ENCODE measurements around the gene RASAL1.

RASAL1 gene

DNA sequence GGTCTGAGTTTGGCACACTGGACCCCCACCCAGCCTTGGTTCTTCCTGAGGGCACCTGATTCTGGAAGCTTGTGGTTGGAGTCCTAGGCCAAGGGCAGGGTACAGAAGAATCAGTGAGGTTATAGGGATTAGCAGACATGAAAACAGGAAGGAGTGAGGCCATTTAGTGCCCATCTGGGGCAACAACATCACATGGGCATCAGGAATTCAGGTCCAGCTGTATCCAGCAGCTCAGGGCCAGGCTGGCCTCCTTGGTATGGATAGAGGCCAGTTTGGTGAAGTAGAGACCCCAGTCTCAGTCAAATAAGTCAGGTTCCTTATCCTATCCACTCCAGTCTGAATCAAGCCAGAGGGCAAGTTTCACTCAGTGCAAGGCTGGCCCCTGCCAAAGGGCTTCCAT, 36.2 kb downstream of the RASAL1 start:
- DNase-seq (ENCODE audit: low read depth in 2 of 2, low spot score in 1 of 2), result no peak

- DNase-seq (ENCODE audit: low read depth in 2 of 2, low spot score in 1 of 2), result peak in 1 of 2 donors; percentile 34
These were observed 37.0 kb downstream of the RASAL1 start for GRCh38 chr12:113098441-113099028.

DNA sequence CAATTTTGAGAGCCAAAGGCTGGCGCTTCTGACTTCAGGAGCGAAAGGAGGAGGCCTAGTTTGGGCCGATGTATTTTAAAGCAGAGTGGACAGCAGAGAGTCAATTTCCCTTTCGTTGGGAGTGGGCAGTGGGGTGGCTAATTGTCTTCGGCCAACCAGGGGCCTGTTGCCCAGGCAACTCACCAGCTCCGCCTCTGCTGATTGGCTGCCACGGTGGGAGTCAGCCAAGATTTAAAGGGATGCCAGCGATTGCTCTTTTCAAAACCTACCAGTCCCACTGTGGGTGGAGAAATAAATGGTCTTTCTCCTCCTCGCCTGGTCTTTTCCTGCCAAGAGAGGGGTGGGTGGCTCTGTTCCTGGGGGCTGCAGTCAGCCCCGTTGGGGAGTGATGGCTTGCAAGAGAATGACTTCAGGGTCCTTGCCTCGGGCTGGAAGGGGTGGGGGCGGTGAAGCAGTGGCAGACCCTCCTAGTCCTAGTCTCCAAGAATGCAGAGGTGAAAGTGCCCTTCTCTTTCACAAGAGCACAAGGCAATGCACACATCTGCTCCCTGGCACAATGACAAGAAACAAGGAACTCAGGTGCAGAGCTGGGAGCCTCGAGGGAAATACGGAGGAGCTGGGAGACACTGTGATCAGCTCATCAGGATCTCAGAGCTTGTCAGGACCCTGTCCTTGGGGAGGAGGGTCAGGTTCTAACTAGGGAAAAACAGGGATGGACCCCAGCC, 37.7 kb downstream of the RASAL1 start:
- no peak for DNase-seq (ENCODE audit: low read depth in 2 of 2, low spot score in 1 of 2)

DNA sequence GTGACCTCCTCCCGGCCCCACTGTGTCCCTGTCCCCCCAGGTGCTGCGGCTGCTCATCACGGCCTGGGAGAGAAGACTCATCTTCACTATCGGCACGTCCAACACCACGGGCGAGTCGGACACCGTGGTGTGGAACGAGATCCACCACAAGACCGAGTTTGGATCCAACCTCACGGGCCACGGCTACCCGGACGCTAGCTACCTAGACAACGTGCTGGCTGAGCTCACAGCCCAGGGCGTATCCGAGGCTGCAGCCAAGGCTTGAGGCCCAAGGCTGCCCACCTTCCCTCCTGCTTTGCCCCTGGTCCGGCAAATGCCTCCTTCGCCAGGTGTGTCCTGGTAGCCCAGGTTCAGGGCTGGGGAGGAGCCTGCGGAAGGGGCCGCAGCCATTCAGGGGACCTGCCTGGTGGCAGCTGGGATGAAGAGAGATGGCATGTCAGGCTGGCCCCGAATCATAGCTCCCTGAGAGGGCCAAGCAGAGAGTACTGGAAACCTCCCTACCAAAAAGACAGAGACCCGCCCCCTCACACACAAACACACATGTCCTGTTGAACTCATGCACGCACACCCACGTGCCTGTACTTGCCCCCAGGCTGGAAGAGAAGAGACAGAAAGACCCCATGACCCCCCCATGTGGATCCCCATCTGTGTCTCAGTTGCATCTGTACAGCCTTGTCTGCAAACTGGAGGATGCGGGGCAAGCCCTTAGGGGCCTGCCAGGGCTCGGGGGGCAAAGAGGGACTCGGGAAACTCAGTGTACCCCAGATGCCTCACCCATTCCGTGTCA, 38.7 kb downstream of the RASAL1 start:
- no peak for DNase-seq (ENCODE audit: low read depth in 2 of 2, low spot score in 1 of 2)

DNA sequence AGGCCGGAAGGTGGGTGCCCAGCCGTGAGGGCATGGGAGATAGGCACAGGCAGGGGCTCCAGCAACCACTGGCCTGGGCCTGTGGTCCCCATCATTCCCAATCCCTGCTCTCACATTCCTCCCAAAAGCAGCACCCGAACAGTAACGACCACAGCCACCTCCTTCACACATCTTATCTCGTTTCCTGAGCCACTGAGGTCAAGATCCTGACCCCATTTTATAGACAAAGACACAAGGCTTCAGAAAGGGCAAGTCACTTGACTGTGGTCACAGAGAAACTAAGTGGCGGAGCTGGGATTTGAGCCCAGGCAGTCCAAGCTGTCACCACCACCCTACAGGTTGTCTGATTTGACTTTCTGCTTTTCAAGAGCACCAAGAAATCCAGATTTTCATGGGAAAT, 40.2 kb downstream of the RASAL1 start:
- DNase-seq (ENCODE audit: low read depth in 2 of 2, low spot score in 1 of 2), result no peak

DNA sequence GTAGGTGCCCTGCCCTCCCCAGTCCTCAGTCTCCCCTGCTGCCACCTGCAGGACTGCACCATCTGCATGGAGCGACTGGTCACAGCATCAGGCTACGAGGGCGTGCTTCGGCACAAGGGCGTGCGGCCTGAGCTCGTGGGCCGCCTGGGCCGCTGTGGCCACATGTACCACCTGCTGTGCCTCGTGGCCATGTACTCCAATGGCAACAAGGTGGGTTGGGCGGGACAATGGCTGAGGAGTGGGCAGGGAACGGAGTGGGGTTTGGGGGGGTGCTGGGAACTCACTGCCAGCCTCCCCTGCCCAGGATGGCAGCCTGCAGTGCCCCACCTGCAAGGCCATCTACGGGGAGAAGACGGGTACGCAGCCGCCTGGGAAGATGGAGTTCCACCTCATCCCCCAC, 40.8 kb downstream of the RASAL1 start:
- no peak for DNase-seq (ENCODE audit: low read depth in 2 of 2, low spot score in 1 of 2)

GRCh38 chr12:113093409-113094101, 42.0 kb downstream of the RASAL1 start:
- DNase-seq (ENCODE audit: low read depth in 2 of 2, low spot score in 1 of 2), result no peak

- DNase-seq (ENCODE audit: low read depth in 2 of 2, low spot score in 1 of 2), result no peak
These were observed 42.8 kb downstream of the RASAL1 start for GRCh38 chr12:113092607-113093408.

- DNase-seq (ENCODE audit: low read depth in 2 of 2, low spot score in 1 of 2), result no peak
These were observed 44.1 kb downstream of the RASAL1 start for GRCh38 chr12:113091506-113091905.

DNA sequence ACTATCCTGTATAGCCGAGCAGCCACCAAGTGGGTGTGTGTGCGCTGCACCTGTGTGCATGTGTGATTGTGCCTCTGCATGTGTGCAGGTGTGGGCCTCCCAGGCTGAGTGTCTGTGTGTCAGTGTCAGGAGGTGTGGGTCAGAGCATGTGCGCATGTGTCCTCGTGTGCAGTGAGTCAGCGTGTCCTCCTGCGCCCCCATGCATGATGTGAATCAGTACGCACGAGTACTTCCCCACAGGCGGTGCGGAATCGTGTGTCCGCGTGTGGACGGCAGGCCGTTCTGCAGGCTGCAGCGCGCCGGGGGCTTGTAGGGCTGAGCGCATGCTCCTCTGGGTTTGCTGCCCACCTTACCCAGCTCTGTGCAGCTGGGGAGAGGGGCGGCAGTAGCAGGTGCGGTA, 44.8 kb downstream of the RASAL1 start:
- no peak for DNase-seq (ENCODE audit: low read depth in 2 of 2, low spot score in 1 of 2)

DNA sequence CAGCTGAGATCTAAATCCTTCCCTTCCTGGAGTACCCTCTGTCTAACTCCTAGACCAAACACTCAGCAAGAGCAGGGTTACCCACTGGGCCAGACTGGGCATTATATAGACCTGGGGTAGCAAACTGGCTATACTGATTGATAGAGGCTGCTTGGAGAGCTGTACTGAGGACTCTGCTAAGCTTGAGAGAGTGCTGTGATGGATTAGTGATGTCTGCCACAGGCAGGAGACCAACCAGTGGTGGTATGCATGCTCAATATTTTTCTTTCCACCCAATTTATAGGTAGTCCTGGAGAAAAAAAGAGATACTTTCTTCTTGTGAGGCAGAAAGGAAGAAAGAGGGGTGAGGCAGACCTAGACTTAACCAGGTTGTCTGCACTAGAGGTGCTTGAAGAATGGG, 45.7 kb downstream of the RASAL1 start:
- DNase-seq (ENCODE audit: low read depth in 2 of 2, low spot score in 1 of 2), result no peak

DNA sequence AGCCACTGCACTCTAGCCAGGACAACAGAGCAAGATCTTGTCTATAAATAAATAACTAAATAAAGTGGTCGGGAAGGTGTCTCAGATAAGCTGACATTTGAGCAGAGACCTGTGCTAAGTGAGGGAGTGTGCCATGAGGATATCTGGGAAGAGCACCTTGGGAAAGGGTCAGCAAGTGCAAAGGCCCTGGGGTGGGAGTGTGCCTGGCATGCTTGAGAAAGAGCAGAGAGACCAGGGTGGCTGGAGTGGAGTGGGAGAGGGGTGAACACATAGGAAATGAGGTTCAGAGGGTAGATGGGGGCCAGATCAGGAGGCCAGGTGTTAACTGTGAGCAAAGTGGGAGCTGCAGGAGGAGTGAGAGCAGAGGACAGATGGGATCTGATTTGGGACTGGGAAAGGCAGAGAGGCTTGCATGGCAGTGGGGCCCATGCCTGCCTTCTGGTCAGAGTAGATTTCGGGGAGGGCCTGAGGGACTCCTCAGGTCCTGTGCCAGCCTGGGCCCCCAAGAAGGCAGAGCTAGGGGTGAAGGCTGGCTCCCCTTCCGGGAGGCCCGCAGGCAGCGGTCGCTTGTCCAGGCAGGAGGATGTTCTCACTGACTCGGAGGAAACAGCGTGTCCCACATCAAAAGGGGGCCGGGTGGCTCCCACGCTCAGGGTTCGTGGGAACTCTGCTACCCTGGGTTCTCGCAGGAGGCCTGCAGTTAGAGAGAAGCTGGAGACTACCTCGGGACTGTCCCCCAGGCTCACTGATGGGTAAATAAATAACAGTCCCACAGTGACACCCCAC, 46.4 kb downstream of the RASAL1 start:
- peak in 1 of 2 donors; percentile 9 for DNase-seq (ENCODE audit: low read depth in 2 of 2, low spot score in 1 of 2)

- no peak for DNase-seq (ENCODE audit: low read depth in 2 of 2, low spot score in 1 of 2)
These were observed 47.5 kb downstream of the RASAL1 start for GRCh38 chr12:113088037-113088436.

GRCh38 chr12:113087193-113087592, 48.4 kb downstream of the RASAL1 start:
- no peak for DNase-seq (ENCODE audit: low read depth in 2 of 2, low spot score in 1 of 2)

- no peak for DNase-seq (ENCODE audit: low read depth in 2 of 2, low spot score in 1 of 2)
These were observed 49.1 kb downstream of the RASAL1 start for GRCh38 chr12:113086249-113087164.

DNA sequence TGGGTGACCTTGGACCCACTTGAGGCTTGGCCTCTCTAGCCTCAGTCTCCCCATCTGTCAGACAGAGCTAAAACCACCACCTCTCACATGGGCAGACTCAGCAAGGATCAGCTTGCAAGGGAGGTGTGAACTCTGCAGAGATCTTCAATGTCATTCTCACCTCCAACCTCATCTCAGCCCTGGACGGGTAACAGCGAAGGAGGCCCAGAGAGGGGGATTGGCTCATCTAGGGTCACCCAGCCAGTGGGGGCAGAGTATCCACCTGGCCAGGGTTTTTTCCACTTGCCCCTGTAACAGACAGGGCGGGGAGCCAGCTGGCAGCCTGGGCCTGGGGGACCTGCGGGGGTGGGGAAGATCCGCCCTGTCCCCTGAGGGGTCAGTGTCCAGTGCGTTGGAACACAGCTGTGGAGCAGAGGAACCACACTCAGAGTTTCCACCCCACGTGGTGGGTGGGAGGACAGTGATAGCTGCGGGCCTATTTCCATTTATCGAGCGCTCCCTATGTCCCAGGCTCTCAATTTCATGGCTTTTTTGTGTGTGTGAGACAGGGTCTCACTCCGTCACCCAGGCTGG, 51.6 kb downstream of the RASAL1 start:
- no peak for DNase-seq (ENCODE audit: low read depth in 2 of 2, low spot score in 1 of 2)

DNA sequence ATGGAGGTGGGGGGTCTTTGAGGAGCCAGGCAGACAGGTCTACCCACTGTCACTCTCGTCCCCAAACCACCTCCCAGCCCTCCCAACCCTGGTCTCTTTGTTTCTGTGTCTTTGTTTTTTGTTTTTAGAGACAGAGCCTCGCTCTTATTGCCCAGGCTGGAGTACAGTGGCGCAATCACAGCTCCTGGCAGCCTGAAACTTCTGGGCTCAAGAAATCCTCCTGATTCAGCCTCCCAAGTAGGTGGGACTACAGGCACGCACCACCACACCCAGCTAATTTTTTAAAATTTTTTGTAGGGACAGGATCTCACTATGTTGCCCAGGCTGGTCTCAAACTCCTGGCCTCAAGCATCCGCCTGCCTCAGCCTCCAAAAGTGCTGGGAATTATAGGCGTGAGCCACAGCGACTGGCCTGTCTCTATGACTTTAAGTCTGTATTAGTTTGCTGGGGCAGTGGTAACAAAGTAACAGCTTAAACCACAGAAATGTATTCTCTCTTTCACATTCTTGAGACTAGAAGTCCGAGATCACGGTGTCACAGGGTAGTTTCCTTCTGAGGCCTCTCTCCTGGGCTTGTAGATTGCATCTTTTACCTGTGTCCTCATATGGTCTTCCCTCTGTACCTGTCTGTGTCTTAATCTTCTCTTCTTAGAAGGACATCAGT, 52.9 kb downstream of the RASAL1 start:
- no peak for DNase-seq (ENCODE audit: low read depth in 2 of 2, low spot score in 1 of 2)

DNA sequence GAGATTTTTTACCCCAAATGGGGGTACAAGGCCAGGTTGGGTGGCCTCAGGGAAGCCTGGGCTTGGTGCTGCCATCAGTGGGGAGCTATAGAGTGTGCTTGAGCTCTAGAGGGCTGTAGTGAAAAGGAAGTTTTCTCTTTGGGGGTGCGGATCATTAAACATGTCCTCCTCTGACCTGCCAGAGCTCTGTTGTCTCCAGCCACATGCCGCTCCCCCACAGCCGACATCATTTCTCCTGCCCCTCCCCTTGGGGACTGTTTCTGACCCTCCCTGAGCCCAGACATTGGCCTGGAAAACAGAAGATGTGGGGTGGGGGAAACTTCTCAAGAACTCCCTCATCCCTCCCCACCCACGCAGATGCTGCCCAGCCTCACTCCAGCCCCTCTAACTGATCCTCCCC, 53.7 kb downstream of the RASAL1 start:
- DNase-seq (ENCODE audit: low read depth in 2 of 2, low spot score in 1 of 2), result no peak

All from stimulated activated CD8-positive, alpha-beta memory T cell treated with anti-CD3 and anti-CD28 coated beads, Interleukin-4, amount 100 ng/mL, for 1 hour (primary cell).